ENCODE results near the gene TEKT1.
A peak's percentile ranks its signal among the peaks of the same experiment; 100 is the strongest.
"Not testable (repeated sequence)": the region's sequence is repeated elsewhere in the genome, so short reads cannot be mapped to it uniquely, and the experiment has no call there.

The TEKT1 gene

DNA sequence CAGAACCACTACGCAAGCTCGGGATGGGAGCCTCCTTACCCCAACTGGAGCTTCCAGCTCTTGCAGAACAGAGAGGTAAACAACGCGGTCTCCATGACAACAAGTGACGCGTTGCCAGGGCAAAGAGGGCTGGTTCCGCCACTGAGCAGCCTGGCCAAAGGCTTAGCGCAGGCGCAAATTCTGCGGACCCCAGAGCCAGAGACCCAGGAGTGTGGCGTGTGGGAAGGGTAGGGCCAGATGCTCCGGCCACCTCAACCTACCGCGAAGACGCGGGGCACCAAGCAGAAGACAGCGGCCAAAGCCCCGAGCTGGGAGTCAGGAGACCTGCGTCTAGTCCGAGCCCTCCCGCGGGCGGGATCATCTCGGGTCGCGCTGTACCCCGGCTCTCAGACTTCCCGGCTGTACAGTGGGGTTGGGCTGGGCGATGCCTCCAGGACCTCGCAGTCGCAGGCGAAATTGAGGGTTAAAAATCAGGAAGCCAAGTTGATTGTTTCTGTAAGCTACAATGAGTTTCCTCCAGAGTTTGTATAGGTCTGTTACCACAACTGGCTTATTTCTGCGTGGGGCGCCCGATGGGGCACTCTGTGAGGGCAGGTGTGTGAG is at the start of gene TEKT1:
Gene TEKT1 (minus strand): TSS at position 69 of the 603 bp plus-strand sequence. CDS start 1,353 bp downstream, outside the sequence.
- DNase-seq (ENCODE audit: low spot score): peak; percentile 86

DNA sequence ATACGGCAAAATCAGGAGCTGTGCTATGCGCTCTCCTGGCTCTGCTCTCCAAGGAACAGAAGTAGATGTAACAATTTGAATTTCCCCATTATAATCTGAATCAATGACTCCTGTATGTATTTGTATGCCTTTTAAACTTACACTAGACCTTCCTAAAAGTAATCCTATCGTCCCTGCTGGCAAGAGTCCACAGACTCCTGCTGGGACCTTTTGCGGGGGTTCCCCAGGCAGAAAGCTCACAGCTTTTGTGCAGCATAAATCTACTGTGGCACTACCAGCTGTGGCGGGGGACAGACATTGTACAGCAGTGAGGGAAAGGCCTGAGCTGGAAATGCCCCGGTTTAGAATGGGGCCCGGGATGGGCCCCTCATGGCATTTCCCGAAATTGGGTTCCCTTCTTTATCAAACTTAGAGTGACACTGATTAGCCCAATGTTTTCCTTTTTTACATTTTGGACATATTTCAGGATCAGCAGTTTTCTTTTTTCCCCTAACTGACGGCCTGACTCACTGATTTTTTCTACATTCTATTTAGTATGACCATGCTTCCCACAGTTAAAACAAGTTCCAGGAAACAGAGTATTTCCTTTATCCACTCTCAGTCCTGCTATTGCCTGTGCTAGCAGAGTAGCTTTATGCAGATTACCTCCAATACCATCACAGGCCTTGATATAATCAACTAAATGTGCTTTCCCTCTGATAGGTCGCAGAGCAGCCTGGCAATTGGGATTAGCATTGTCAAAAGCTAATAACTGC is 47.9 kb upstream of the TEKT1 start:
- not testable (repeated sequence) for DNase-seq (ENCODE audit: low spot score)

DNA sequence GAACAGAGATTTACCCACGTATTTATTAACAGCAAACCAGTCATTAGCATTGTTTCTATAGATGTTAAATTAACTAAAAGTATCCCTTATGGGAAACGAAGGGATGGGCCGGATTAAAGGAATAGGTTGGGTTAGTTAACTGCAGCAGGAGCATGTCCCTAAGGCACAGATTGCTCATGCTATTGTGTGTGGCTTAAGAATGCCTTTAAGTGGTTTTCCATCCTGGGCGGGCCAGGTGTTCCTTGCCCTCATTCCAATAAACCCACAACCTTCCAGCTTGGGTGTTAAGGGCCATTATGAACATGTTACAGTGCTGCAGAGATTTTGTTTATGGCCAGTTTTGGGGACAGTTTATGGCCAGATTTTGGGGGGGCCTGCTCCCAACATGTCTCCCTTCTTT is 43.7 kb upstream of the TEKT1 start:
- not testable (repeated sequence) for DNase-seq (ENCODE audit: low spot score)

DNA sequence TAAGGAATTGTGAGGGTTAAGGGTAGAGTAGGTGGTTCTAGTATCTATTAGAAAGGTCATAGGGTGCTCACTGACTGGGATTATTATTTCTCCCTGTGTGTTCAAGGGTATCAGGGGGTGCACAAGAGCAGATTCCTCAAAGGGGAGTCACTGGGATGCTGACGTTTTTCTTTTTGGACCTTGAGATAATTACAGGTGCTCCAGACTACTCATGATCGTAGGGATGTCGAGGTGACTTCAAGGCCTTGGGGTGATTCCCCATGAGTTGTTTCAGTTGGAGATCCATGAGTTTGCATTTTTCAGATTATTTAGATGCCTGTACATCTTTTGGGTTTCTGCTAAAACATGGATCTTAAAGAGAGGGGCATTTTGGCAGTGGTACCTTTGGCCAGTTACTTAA is 41.4 kb upstream of the TEKT1 start:
- DNase-seq (ENCODE audit: low spot score): no peak

DNA sequence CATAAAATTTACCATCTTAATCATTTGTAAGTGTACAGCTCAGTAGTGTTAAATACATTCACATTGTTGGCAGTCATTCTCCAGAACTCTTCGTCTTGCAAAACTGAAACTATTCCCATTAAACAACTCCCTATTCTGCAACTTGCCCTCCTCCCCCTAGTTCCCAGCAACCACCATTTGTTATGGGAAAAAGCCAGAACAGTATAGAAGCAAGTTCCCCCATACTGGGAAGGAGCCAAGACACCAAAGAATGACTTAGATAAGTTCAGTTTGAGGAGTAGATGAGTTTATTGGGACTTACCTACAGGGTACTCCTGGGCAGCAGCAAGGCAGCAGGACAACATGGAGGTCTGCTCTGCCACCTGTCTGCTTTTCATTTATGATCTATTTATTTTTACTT is 39.3 kb upstream of the TEKT1 start:
- DNase-seq (ENCODE audit: low spot score): no peak

DNA sequence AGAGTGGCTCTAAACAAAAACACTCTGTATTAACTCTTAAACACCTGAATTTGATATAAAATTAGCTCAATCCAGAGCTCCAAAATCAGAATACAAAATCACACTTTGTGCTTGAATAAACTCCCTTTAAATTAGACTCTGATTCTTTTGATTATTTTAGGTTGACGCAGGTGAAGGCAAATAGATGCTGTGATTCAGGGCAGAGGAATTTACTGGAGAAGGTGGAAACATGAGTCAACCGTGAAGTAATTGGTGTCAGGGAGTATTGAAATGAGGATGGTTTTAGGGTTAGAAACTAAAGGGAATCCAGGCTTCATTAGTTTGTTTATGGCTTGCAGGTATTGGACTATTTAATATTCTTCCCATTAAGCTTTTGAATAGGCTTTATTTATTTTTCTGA is 37.1 kb upstream of the TEKT1 start:
- no peak for DNase-seq (ENCODE audit: low spot score)

DNA sequence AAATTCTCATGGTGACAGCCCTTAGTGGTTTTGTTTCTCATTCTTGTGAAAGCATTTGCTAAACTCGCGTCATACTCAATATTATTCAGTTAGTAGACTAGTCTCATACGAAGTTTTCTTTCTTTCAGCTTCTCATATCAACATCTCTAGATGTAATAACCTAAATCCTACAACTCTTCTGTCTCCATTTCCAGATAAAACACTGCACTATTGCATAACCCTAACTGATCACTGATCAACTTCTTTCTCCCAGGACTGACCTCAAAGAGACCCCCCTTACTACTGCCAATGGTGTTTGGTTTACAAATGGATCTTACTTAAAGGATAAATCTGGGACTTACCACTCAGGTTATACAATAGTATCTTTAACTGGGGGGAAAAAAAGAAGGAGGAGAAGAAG is 36.3 kb upstream of the TEKT1 start:
- DNase-seq (ENCODE audit: low spot score): no peak

DNA sequence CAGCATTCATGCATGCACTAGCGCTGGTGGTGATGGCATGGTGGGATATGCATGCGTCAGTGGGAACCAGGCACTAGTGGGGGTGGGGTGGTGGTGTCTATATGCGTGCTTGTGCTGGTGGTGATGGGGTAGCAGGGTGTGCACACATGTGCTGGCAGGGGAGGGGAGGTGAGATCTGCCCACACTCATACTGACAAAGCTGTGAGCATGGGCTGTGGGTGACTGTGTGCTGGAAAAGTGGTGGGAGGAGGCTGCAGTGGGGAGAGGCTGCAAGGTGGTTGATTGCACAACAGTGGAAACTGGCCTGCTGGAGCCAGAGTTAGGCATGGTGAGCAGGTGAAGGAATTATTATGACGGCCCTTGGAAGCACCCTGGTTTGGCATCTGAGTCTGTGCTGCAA is 31.3 kb upstream of the TEKT1 start:
- no peak for DNase-seq (ENCODE audit: low spot score)

DNA sequence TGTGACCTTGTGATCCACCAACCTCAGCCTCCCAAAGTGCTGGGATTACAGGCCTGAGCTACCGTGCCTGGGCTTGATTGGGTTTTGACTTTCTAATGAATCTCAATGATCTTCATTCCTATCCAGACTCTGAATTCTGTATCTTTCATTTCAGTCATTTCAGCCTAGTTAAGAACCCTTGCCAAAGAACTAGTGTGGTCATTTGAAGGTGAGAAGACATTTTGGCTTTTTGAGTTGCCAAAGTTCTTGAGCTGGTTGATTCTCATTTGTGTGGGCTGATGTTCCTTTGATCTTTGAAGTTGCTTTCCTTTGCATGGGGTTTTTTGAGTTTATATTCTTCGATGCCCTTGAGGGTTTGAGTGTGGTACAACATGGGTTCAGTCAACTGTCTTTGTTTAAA is 30.6 kb upstream of the TEKT1 start:
- no peak for DNase-seq (ENCODE audit: low spot score)

DNA sequence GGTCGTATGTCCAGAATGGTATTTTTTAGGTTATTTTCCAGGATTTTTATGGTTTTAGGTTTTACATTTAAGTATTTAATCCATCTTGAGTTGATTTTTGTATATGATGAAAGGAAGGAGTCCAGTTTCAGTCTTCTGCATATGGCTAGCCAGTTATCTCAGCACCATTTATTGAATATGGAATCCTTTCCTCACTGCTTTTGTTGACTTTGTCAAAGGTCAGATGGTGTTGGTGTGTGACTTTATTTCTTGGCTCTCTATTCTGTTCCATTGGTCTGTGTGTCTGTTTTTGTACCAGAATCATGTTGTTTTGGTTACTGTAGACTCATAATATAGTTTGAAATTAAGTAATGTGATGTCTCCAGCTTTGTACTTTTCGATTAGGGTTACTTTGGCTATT is 26.4 kb upstream of the TEKT1 start:
- no peak for DNase-seq (ENCODE audit: low spot score)

DNA sequence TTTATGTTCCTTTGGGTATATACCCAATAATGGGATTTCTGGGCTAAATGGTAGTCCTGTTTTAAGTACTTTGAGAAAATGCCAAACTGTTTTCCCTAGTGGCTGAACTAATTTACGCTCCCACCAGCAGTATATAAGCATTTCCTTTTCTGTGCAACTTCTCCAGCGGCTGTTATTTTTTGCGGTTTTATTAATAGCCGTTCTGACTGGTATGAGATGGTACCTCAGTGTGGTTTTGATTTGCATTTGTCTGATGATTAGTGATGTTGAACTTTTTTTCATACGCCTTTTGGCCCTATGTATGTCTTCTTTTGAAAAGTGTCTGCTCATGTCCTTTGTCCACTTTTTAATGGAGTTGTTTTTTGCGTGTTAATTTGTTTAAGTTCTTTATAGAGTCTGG is 25.8 kb upstream of the TEKT1 start:
- DNase-seq (ENCODE audit: low spot score): no peak

DNA sequence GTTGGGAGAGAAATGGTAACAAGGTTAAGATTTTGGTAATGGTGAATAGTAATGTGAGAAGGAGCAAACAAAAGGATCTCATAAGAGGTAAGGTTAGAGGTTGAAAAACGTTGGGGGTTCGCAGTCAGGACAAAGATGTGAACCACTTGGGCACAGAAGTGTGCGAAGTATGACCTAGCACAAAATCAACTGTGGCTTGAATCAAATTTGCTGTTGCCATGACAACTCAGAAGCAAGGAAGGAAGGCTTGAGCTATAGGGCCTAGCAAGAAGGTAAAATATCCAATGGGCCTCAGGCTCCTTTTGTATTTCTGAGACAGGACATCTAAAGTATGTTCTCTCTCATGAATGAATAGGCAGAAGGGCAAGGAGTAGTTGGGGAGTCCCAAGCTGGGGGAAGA is 24.5 kb upstream of the TEKT1 start:
- DNase-seq (ENCODE audit: low spot score): no peak

DNA sequence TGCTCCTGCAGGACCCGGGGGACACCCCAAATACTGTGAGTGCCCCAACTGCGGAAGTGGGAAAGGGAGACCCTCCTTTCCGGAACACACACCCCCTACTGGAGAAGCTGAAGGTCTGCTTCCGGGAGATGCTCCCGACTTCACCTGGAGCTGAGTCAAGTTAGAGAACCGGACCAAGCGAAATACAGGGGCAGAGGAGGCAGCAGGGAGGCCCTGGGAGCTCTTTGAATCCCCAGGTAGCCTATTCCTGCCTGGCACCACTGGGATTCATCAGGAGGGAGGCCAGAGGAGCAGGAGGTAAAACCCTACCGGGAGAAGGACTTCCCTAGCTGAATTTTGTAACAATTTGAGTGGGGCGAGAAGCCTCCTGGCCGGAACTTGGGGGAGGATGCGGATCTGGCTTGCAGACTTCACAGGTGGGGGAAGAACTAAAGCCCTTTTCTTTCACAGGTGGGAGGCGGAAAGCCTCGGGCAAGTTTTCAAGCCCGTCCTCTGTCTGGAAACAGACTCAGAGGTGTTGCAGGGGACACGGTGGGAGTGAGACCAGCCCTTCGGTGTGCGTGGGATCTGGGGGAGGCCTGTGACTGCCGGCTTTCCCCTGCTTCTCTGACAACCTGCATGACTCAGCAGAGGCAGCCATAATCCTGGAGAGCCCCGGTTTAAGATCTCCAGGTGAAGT is 22.4 kb upstream of the TEKT1 start:
- no peak for DNase-seq (ENCODE audit: low spot score)

DNA sequence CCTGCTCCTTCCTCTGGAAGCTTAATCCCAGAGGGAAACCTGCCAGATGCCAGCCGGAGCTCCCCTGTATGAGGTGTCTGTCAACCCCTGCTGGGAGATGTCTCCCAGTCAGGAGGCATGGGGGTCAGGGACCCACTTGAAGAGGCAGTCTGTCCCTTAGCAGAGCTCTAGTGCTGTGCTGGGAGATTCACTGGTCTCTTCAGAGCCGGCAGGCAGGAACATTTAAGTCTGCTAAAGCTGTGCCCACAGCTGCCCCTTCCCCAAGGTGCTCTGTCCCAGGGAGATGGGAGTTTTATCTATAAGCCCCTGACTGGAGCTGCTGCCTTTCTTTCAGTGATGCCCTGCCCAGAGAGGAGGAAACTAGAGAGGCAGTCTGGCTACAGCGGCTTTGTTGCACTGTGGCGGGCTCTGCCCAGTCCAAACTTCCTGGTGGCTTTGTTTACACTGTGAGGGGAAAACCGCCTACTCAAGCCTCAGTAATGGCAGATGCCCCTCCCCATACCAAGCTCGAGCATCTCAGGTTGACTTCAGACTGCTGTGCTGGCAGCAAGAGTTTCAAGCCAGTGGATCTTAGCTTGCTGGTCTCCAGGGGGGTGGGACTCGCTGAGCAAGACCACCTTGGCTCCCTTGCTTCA is 17.1 kb upstream of the TEKT1 start:
- not testable (repeated sequence) for DNase-seq (ENCODE audit: low spot score)

DNA sequence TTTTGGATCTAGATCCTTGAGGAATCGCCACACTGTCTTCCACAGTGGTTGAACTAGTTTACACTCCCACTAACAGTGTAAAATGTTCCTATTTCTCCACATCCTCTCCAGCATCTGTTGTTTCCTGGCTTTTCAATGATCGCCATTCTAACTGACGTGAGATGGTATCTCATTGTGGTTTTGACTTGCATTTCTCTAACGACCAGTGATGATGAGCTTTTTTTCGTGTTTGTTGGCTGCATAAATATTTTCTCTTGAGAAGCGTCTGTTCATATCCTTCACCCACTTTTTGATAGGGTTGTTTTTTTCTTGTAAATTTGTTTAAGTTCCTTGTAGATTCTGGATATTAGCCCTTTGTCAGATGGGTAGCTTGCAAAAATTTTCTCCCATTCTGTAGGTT is 14.6 kb upstream of the TEKT1 start:
- DNase-seq (ENCODE audit: low spot score): not testable (repeated sequence)

DNA sequence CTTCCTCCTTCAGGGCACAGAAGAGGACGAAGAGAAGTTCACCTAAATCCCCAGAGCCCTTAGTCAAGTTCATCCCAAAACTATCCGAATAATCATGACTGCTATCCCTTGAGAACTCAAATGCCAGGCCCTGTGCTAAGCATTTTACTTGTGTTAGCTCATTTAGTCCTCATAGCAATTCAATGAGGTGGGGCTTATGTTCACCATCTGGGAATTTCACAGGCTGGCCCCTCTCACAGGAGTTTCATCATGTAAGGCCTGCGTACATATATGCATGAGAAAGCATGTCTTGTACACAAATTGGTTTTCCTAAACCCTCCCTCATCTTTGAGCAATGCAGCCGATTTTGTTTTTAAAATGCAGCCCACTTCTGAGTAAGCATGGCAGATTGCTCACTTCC is 12.9 kb upstream of the TEKT1 start:
- not testable (repeated sequence) for DNase-seq (ENCODE audit: low spot score)

DNA sequence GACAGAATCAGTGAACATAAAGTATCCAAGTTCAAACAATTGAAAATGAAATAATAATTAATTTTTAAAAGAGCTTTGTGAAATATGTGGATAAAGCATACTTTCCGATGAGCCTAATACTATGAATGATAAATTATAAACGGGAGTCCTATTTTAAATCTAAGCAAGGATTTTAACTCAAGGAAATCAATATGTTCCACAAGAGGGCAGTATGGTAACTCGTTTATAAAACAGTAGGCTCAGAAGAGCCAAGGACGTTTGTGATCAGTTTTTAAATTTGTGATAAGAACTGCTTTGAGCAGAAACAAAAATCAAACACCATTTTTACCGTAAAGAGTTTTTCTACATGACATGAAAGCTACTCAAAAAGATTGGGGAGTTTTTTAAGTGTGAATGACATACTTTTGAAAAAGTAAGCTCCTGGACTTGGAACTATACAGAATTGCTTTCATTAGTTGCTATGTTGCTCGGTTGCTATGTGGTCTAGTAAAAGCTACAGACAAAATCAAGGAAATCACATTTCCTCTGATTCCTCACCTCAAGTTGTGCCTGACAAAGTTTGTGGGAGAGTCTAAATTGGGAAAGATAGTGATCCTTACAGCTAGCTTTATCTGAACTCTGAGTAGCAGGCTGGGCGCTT is 11.8 kb upstream of the TEKT1 start:
- DNase-seq (ENCODE audit: low spot score): peak; percentile 40

DNA sequence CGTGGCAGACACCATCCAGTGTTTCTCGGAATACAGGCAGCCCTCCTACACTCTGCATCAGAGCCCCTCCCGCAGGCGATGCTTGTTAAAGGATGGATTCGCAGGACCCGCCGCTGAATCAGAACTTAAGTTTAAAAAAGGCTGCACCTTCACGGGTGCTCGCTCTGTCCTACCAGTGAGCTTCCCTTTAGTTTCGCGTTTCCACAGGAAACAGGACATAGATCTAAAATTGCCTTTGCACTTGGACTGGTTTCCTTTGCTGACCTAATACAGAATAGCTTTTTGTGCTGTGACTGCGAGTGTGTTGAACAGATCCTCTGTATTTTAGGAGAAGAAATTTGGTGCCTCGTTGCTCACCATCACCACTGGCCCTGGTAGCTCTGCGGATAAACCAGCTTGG is 10.2 kb upstream of the TEKT1 start:
- DNase-seq (ENCODE audit: low spot score): not testable (repeated sequence)

DNA sequence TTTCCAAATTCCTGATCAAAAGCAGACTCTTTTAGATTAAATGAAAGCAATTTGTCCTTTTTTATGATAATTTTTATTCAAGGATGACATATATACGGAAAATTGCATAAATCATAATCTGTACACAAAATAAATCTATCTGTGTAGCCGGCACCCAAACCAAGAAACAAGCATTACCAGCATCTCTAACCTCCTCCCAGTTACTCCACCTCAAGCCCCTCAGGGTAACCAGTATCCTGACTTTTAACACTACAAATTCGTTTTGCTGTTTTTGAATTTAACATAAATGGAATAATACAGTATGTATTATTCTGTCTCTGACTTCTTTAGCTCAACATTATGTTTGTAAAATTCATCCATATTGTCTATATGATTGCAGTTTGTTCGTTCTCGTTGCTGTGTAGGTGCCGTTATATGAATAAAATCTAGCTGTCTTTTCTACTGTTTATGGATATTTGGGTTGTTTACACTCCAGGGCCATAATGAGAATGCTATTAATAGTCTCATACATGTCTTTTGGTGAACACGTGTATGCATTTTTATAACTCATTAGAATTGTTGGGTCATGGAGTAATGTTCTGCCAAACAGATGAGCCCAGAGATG is 1.0 kb downstream of the TEKT1 start:
- no peak for DNase-seq (ENCODE audit: low spot score)

DNA sequence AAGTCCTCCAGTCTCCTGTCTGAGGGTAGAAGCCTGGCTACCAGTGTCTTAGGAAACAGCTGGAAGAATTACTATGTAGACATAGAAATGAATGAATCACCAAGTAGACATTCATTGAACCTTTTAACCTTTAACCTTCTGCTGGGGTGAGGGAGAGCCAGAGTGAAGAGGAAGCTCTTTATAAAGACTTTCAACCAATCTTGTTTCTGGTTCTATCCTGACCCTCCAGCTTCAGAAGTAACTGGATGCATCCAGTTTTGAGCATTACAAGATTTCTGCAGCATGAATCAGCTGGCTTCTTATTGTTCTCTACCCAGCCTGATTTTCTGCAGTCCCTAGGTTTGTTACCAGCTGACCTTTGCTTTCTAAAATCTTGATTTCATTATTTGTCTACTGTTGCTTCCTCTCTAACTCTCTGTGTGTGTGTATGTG is 8.5 kb downstream of the TEKT1 start:
- peak; percentile 40 for DNase-seq (ENCODE audit: low spot score)

DNA sequence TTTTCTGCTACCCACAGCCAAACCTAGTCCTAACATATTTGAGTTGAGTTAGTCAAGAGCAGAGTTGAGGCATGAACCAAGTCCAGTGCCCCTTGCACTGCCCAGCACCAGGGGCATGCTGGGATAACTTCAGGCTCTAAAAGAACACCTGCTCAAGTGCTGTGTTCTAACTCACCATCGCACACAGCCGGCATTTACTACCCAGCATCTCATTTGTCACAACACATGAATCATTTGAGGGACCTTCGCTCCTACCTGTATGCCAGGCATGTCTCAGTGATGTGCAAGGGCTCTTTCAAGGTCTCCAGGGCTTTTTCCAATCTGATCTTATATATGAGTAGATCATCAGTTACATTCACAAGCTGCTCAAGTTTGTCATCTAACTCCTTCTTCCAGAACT is 12.6 kb downstream of the TEKT1 start:
- DNase-seq (ENCODE audit: low spot score): no peak

DNA sequence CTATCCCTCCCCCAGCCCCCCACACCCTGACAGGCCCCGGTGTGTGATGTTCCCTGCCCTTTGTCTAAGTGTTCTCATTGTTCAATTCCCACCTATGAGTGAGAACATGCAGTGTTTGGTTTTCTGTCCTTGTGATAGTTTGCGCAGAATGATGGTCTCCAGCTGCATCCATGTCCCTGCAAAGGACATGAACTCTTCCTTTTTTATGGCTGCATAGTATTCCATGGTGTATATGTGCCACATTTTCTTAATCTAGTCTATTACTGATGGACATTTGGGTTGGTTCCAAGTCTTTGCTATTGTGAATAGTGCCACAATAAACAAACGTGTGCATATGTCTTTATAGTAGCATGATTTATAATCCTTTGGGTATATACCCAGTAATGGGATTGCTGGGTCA is 15.2 kb downstream of the TEKT1 start:
- DNase-seq (ENCODE audit: low spot score): not testable (repeated sequence)

Data from AG20443 (cell line).